ENCODE measurements around the gene TMOD2. TPM values are rescaled to one million over a fixed set of nuclear protein-coding genes. Genes with fewer than 3 reads are reported as not detected.
A peak's percentile ranks its signal among the peaks of the same experiment; 100 is the strongest.

The TMOD2 gene
- total RNA-seq, 1 experiment from 2014 or later: 2.2 TPM

GRCh38 chr15:51849860-51850259 is 98.5 kb downstream of the TMOD2 start:
- no peak for DNase-seq (ENCODE audit: low read depth)

GRCh38 chr15:51853998-51854397 is 102.6 kb downstream of the TMOD2 start:
- DNase-seq (ENCODE audit: low read depth): no peak

GRCh38 chr15:51855612-51856011 is 104.2 kb downstream of the TMOD2 start:
- no peak for DNase-seq (ENCODE audit: low read depth)

- DNase-seq (ENCODE audit: low read depth): no peak
These were observed 105.5 kb downstream of the TMOD2 start for GRCh38 chr15:51856714-51857380.

- DNase-seq (ENCODE audit: low read depth): peak; percentile 85
These were observed 110.4 kb downstream of the TMOD2 start for GRCh38 chr15:51861557-51862359.

- DNase-seq (ENCODE audit: low read depth): no peak
These were observed 111.7 kb downstream of the TMOD2 start for GRCh38 chr15:51863131-51863530.

GRCh38 chr15:51864408-51865056 is 113.1 kb downstream of the TMOD2 start:
- peak; percentile 46 for DNase-seq (ENCODE audit: low read depth)

GRCh38 chr15:51865317-51865716 is 113.9 kb downstream of the TMOD2 start:
- no peak for DNase-seq (ENCODE audit: low read depth)

Small RNA genes lying within 50 kb of the gene (small RNA-seq; reads per million reads assigned to genes)
- gene AC090971.5 (not detected), gene RF00017 (not detected)

Other genes starting within 250 kb of the TMOD2 start
- gene DMXL2, start 128.8 kb upstream of the TMOD2 start, total RNA-seq (2014; rRNA removed; shearing (Covaris generic)): 9.6 and 10.7 TPM in 2 replicates
- gene SCG3, start 70.1 kb upstream of the TMOD2 start, total RNA-seq (2014; rRNA removed; shearing (Covaris generic)): not detected in 2 replicates
- gene LYSMD2, start 13.9 kb upstream of the TMOD2 start, total RNA-seq (2014; rRNA removed; shearing (Covaris generic)): 16.5 and 19.3 TPM in 2 replicates
- gene TMOD3, start 78.1 kb downstream of the TMOD2 start, total RNA-seq (2014; rRNA removed; shearing (Covaris generic)): 41.1 and 47.6 TPM in 2 replicates
- gene LEO1, start 220.2 kb downstream of the TMOD2 start, total RNA-seq (2014; rRNA removed; shearing (Covaris generic)): 27.8 and 32.1 TPM in 2 replicates

All from HT1080 (cell line).